DOHH2 (cell line): ENCODE results near the gene KIDINS220.

ENCODE experiments used
- EZH2phosphoT487 ChIP-seq: fragments of 200-600 bp; sonication (generic); IDR thresholded peaks from 2 replicates; pipeline ENCODE4 v1.6.1; 2017; ENCODE audit warnings: borderline replicate concordance, mild to moderate bottlenecking, antibody characterized with exemption, low read length, moderate library complexity, mixed read lengths
- TF ChIP-seq, protein P1 (sequence below): fragments of 200-600 bp; sonication (generic); IDR thresholded peaks from one replicate; pipeline ENCODE4 v1.5.1; 2014; ENCODE audit warnings: antibody characterized with exemption, mild to moderate bottlenecking, low read depth, low read length; ENCODE audit not compliant: poor library complexity, severe bottlenecking

DNA sequence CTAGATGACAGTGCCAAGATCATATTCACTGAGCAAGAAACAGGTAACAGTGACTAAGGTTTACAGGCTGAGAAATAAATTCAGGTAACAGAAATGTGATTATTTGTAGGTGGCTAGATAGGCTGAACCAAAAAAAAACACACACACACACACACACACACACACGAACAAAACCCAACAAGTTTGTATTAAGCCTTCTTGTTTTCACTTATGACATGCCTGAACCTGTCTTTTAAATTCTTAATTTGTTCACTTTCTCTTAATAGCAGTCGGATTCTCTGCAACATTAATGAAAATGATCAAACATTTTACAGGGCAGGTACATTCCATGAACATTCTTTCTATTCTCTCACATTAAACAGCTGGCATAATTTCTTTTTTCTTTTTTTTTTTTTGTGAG, 18.8 kb upstream of the KIDINS220 start:
- TF ChIP-seq, protein P1, sequence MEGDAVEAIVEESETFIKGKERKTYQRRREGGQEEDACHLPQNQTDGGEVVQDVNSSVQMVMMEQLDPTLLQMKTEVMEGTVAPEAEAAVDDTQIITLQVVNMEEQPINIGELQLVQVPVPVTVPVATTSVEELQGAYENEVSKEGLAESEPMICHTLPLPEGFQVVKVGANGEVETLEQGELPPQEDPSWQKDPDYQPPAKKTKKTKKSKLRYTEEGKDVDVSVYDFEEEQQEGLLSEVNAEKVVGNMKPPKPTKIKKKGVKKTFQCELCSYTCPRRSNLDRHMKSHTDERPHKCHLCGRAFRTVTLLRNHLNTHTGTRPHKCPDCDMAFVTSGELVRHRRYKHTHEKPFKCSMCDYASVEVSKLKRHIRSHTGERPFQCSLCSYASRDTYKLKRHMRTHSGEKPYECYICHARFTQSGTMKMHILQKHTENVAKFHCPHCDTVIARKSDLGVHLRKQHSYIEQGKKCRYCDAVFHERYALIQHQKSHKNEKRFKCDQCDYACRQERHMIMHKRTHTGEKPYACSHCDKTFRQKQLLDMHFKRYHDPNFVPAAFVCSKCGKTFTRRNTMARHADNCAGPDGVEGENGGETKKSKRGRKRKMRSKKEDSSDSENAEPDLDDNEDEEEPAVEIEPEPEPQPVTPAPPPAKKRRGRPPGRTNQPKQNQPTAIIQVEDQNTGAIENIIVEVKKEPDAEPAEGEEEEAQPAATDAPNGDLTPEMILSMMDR: no peak
- no peak for TF ChIP-seq EZH2phosphoT487
